HCT116 (cell line): Measurements from ENCODE around the gene LCOR. TPM values are rescaled to one million over a fixed set of nuclear protein-coding genes. Genes with fewer than 3 reads are reported as not detected.

Experiments
- ATAC-seq: fragments of 200-7000 bp; cut with Tn5 transposase; 2 replicates; pipeline ENCODE4 v1.9.1; 2020; ENCODE audit warnings: mild to moderate bottlenecking, moderate library complexity
- BruUV-seq: library from RNA; stranded (reverse); fragments of 400-500 nt; replicated peaks from 2 replicates; lab custom pipeline; 2021; lab: Mats Ljungman, UMichigan
- CTCF ChIA-PET: fragments of 300-600 bp; sonication (Branson Sonifier 250); formaldehyde crosslinking; loops from one replicate; lab custom pipeline; 2021; ENCODE audit warnings: antibody characterized with exemption; lab: Charles Lee
- POLR2A ChIA-PET: fragments of 300-600, 350-600 bp; sonication (Branson Sonifier 250); formaldehyde crosslinking; loops from one replicate; lab custom pipeline; 2021; ENCODE audit warnings: antibody characterized with exemption; lab: Charles Lee
- RAD21 ChIA-PET, 2 experiments: fragments of 300-600 bp; sonication (Branson Sonifier 250); formaldehyde crosslinking; loops; one replicate each; lab custom pipeline; 2023; ENCODE audit warnings: low total read pairs in 2 of 2; ENCODE audit not compliant: uncharacterized antibody in 2 of 2, unreplicated experiment in 2 of 2, low non-redundant PET in 1 of 2; lab: Charles Lee
- DNase-seq: peaks from one replicate; pipeline ENCODE4 v3.0.0-alpha.2; 2010; ENCODE audit warnings: low read depth, low spot score
- H2AFZ ChIP-seq: fragments of 200-600 bp; shearing (Covaris generic), sonication (generic); 2 replicates; pipeline ENCODE4 v1.6.1; 2017; ENCODE audit warnings: low read depth, mixed run types, mixed read lengths, antibody characterized with exemption, low read length; ENCODE audit not compliant: poor library complexity, severe bottlenecking
- H3K27ac ChIP-seq: 2 replicates; pipeline ENCODE4 v1.5.1; 2012; ENCODE audit warnings: low read depth, low read length
- H3K27me3 ChIP-seq: fragments of 200-600 bp; sonication (generic); 2 replicates; pipeline ENCODE4 v1.6.1; 2016; ENCODE audit warnings: mixed run types, low read length, mixed read lengths; ENCODE audit not compliant: insufficient read depth
- H3K36me3 ChIP-seq, 2 experiments: fragments of 200-500 bp in 1 of 2; fragments of 200-600 bp in 1 of 2; sonication (Bioruptor generic) in 1 of 2; sonication (generic) in 1 of 2; 2 replicates each; pipeline versions ENCODE4 v1.5.1 to v1.6.1; 2014 to 2016; ENCODE audit warnings: low read length in 2 of 2, inconsistent platforms in 1 of 2, mixed read lengths in 1 of 2, mixed run types in 1 of 2; ENCODE audit not compliant: insufficient read depth in 2 of 2, control insufficient read depth in 1 of 2
- H3K4me1 ChIP-seq, 2 experiments: fragments of 200-600 bp in 1 of 2; sonication (generic) in 1 of 2; 2 replicates each; pipeline versions ENCODE4 v1.5.1 to v1.6.1; 2012 to 2017; ENCODE audit warnings: low read length in 2 of 2, inconsistent platforms in 1 of 2, mild to moderate bottlenecking in 1 of 2, mixed read lengths in 1 of 2, mixed run types in 1 of 2, moderate library complexity in 1 of 2; ENCODE audit not compliant: insufficient read depth in 2 of 2, control insufficient read depth in 1 of 2
- H3K4me2 ChIP-seq: fragments of 200-600 bp; sonication (generic); 2 replicates; pipeline ENCODE4 v1.6.1; 2017; ENCODE audit warnings: mixed run types, low read length, mixed read lengths
- H3K4me3 ChIP-seq, 2 experiments: fragments of 200-600 bp in 1 of 2; sonication (generic) in 1 of 2; replicated peaks in 1 of 2; 2 replicates each; pipeline ENCODE4 v1.5.1; 2011 to 2016; ENCODE audit warnings: low read length in 2 of 2, control low read depth in 1 of 2, low read depth in 1 of 2, mild to moderate bottlenecking in 1 of 2, mixed read lengths in 1 of 2, mixed run types in 1 of 2
- H3K79me2 ChIP-seq: fragments of 200-600 bp; sonication (generic); 2 replicates; pipeline ENCODE4 v1.6.1; 2017; ENCODE audit warnings: mild to moderate bottlenecking, mixed run types, low read length, moderate library complexity, mixed read lengths; ENCODE audit not compliant: insufficient read depth
- H3K9ac ChIP-seq: fragments of 200-600 bp; sonication (generic); 2 replicates; pipeline ENCODE4 v1.6.1; 2016; ENCODE audit warnings: low read length, mixed read lengths
- H3K9me2 ChIP-seq: fragments of 200-600 bp; sonication (generic), shearing (Covaris generic); 2 replicates; pipeline ENCODE4 v1.6.1; 2017; ENCODE audit warnings: mixed run types, mild to moderate bottlenecking, moderate library complexity; ENCODE audit not compliant: insufficient read depth
- H3K9me3 ChIP-seq, 2 experiments: fragments of 200-500 bp in 1 of 2; fragments of 200-600 bp in 1 of 2; sonication (Bioruptor generic) in 1 of 2; sonication (generic) in 1 of 2; 2 replicates each; pipeline ENCODE4 v1.6.1; 2014 to 2017; ENCODE audit warnings: low read length in 2 of 2, mixed read lengths in 2 of 2, inconsistent platforms in 1 of 2, low read depth in 1 of 2, mild to moderate bottlenecking in 1 of 2, mixed run types in 1 of 2, moderate library complexity in 1 of 2; ENCODE audit not compliant: control insufficient read depth in 1 of 2, insufficient read depth in 1 of 2
- H4K20me1 ChIP-seq: fragments of 200-600 bp; sonication (generic), shearing (Covaris generic); 2 replicates; pipeline ENCODE4 v1.6.1; 2017; ENCODE audit warnings: mixed run types, mild to moderate bottlenecking, moderate library complexity; ENCODE audit not compliant: insufficient read depth
- CBX3 ChIP-seq: IDR thresholded peaks from 2 replicates; pipeline ENCODE4 v1.6.1; 2012; ENCODE audit warnings: low read depth
- EGR1 ChIP-seq: IDR thresholded peaks from 2 replicates; pipeline ENCODE4 v1.6.1; 2012; ENCODE audit warnings: low read depth
- ELF1 ChIP-seq: IDR thresholded peaks from 2 replicates; pipeline ENCODE4 v1.6.1; 2012; ENCODE audit warnings: low read depth, borderline replicate concordance
- EZH2phosphoT487 ChIP-seq: fragments of 200-600 bp; IDR thresholded peaks from 2 replicates; pipeline ENCODE4 v1.6.1; 2018; ENCODE audit warnings: antibody characterized with exemption, borderline replicate concordance
- JUND ChIP-seq: IDR thresholded peaks from 2 replicates; pipeline ENCODE4 v1.6.1; 2012
- POLR2A ChIP-seq: IDR thresholded peaks from 2 replicates; pipeline ENCODE4 v1.7.0; 2011; ENCODE audit warnings: borderline replicate concordance; ENCODE audit not compliant: insufficient read depth, insufficient read length; ENCODE audit errors: extremely low read depth
- POLR2AphosphoS5 ChIP-seq: IDR thresholded peaks from 2 replicates; pipeline ENCODE4 v1.6.1; 2011; ENCODE audit warnings: mild to moderate bottlenecking, low read depth, low read length, moderate library complexity
- RAD21 ChIP-seq: IDR thresholded peaks from 2 replicates; pipeline ENCODE4 v1.6.1; 2012; ENCODE audit warnings: low read depth, mild to moderate bottlenecking
- SIN3A ChIP-seq: IDR thresholded peaks from 2 replicates; pipeline ENCODE4 v1.6.1; 2012; ENCODE audit warnings: low read depth
- SRF ChIP-seq: IDR thresholded peaks from 2 replicates; pipeline ENCODE4 v1.6.1; 2012; ENCODE audit warnings: low read depth
- TCF7L2 ChIP-seq: IDR thresholded peaks from 2 replicates; pipeline ENCODE4 v1.7.0; 2011; ENCODE audit warnings: borderline replicate concordance, inconsistent platforms; ENCODE audit not compliant: insufficient read depth, insufficient read length; ENCODE audit errors: extremely low read depth
- YY1 ChIP-seq: IDR thresholded peaks from 2 replicates; pipeline ENCODE4 v1.6.1; 2011; ENCODE audit warnings: low read length, low read depth, moderate library complexity, mild to moderate bottlenecking; ENCODE audit not compliant: insufficient replicate concordance; ENCODE audit errors: extremely low read depth
- ZNF274 ChIP-seq: fragments of 200-500 bp; sonication (Bioruptor generic); IDR thresholded peaks from 2 replicates; pipeline ENCODE4 v1.6.1; 2014; ENCODE audit warnings: mild to moderate bottlenecking, low read depth, low read length, inconsistent platforms
- intact Hi-C: fragments of 100-400 bp; cut with micrococcal nuclease; formaldehyde crosslinking; loops from 2 replicates; pipeline ENCODE4 v1.10.0; 2022
- total RNA-seq: library from RNA; stranded (reverse); gene quantifications from one replicate; pipeline ENCODE4 v1.2.1, GENCODE V29; 2021; ENCODE audit not compliant: unreplicated experiment
- TF ChIP-seq, protein P1 (sequence below): IDR thresholded peaks from 2 replicates; pipeline ENCODE4 v1.6.1; 2011; ENCODE audit warnings: mild to moderate bottlenecking, low read length, moderate library complexity; ENCODE audit not compliant: insufficient replicate concordance; ENCODE audit errors: extremely low read depth
- TF ChIP-seq, protein P2 (sequence below): IDR thresholded peaks from 2 replicates; pipeline ENCODE4 v1.6.1; 2012
- TF ChIP-seq, protein P3 (sequence below): IDR thresholded peaks from 2 replicates; pipeline ENCODE4 v1.6.1; 2012
- TF ChIP-seq, protein P4 (sequence below), 3 experiments: fragments of 200-600 bp in 1 of 3; sonication (generic) in 1 of 3; IDR thresholded peaks in 2 of 3; conservative IDR thresholded peaks in 1 of 3; 2 replicates each; pipeline ENCODE4 v1.5.1; 2012 to 2017; ENCODE audit warnings: low read depth in 2 of 3, low read length in 2 of 3, antibody characterized with exemption in 1 of 3, borderline replicate concordance in 1 of 3, control low read depth in 1 of 3, mild to moderate bottlenecking in 1 of 3, mixed read lengths in 1 of 3, mixed run types in 1 of 3, moderate library complexity in 1 of 3; ENCODE audit not compliant: insufficient read depth in 1 of 3

LCOR gene
- total RNA-seq, 1 experiment from 2014 or later: 59.9 TPM

DNA sequence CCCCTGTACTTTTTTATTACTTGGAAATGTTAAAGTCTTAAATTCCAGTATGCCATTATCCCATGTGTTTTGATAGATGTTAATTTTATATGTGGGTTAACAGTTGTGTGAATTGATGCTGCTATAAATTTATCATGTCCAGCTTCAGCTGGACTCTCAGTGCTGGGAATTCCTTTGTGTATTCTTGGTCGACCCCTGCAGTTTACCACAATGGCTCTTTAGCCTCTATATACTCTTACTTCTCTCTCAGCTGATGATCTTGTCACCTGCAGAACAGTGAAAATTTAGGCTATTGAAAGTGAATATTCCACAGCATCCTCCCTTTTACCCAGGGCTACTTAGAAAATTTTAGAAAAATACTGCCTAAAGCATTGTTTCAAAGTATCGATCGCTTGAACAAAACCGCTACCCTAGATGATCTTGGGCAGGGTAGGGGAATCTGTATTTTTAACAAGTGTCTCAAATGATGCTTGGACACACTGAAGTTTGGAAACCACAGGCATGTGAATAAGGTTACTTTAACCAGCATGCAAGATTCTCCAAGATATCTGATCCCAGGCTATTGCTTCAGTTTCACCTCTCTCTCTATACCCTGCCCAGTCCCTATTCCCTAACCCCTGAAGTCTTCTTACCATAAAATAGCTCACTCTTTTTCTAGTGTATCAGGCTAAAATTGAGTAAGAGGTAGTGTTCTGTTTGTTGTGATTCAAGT lies 25.4 kb downstream of the LCOR start:
- ChIA-PET RAD21 (no interaction called here), POLR2A (no interaction called here), CTCF (no interaction called here)
- H3K9me3 ChIP-seq: no peaks in the 10 kb centered on the region
- H3K27ac ChIP-seq: no peak overlapping the region
- no peaks in the 10 kb centered on the region for H3K9me2 ChIP-seq
- H3K79me2 ChIP-seq: peaks cover 91% of the 10 kb centered on the region
- BruUV-seq: no TSS peak
- H2AFZ ChIP-seq: no peak overlapping the region
- DNase-seq: no peak
- TF ChIP-seq JUND (no peak), YY1 (no peak), ELF1 (no peak), POLR2A (no peak), EZH2phosphoT487 (no peak), ZNF274 (no peak), EGR1 (no peak), RAD21 (no peak), SRF (no peak), SIN3A (no peak), TCF7L2 (no peak), CBX3 (no peak), POLR2AphosphoS5 (no peak)
- TF ChIP-seq, protein P1, sequence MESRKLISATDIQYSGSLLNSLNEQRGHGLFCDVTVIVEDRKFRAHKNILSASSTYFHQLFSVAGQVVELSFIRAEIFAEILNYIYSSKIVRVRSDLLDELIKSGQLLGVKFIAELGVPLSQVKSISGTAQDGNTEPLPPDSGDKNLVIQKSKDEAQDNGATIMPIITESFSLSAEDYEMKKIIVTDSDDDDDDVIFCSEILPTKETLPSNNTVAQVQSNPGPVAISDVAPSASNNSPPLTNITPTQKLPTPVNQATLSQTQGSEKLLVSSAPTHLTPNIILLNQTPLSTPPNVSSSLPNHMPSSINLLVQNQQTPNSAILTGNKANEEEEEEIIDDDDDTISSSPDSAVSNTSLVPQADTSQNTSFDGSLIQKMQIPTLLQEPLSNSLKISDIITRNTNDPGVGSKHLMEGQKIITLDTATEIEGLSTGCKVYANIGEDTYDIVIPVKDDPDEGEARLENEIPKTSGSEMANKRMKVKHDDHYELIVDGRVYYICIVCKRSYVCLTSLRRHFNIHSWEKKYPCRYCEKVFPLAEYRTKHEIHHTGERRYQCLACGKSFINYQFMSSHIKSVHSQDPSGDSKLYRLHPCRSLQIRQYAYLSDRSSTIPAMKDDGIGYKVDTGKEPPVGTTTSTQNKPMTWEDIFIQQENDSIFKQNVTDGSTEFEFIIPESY: no peak
- TF ChIP-seq, protein P2, sequence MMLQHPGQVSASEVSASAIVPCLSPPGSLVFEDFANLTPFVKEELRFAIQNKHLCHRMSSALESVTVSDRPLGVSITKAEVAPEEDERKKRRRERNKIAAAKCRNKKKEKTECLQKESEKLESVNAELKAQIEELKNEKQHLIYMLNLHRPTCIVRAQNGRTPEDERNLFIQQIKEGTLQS: no peak
- TF ChIP-seq, protein P3, sequence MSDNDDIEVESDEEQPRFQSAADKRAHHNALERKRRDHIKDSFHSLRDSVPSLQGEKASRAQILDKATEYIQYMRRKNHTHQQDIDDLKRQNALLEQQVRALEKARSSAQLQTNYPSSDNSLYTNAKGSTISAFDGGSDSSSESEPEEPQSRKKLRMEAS: no peak
- TF ChIP-seq, protein P4, sequence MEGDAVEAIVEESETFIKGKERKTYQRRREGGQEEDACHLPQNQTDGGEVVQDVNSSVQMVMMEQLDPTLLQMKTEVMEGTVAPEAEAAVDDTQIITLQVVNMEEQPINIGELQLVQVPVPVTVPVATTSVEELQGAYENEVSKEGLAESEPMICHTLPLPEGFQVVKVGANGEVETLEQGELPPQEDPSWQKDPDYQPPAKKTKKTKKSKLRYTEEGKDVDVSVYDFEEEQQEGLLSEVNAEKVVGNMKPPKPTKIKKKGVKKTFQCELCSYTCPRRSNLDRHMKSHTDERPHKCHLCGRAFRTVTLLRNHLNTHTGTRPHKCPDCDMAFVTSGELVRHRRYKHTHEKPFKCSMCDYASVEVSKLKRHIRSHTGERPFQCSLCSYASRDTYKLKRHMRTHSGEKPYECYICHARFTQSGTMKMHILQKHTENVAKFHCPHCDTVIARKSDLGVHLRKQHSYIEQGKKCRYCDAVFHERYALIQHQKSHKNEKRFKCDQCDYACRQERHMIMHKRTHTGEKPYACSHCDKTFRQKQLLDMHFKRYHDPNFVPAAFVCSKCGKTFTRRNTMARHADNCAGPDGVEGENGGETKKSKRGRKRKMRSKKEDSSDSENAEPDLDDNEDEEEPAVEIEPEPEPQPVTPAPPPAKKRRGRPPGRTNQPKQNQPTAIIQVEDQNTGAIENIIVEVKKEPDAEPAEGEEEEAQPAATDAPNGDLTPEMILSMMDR (IDR thresholded peaks at IDR 0.05 in 2 of 3, conservative IDR thresholded peaks at IDR 0.05 in 1 of 3; ENCODE audit: borderline replicate concordance in 1 of 3, insufficient read depth in 1 of 3, low read depth in 2 of 3, low read length in 2 of 3): no peak
- TF ChIP-seq, all 23 proteins: peak for 0
- H4K20me1 ChIP-seq: no peaks in the 10 kb centered on the region
- no peak overlapping the region for H3K4me3 ChIP-seq
- H3K36me3 ChIP-seq: no peaks in the 10 kb centered on the region
- intact Hi-C loops: no loop called here
- ATAC-seq: no peak
- H3K4me2 ChIP-seq: no peak overlapping the region
- no peaks in the 10 kb centered on the region for H3K27me3 ChIP-seq
- no peak overlapping the region for H3K9ac ChIP-seq
- peaks cover 16 to 20% of the 10 kb centered on the region in 2 experiments for H3K4me1 ChIP-seq
